Astrocyte of the cerebellum (primary cell): Measurements from ENCODE around the gene RALGAPA1.

ENCODE experiments used
- DNase-seq: peaks from one replicate; pipeline ENCODE4 v3.0.0-alpha.2; 2011; ENCODE audit warnings: low read depth
- H3K4me3 ChIP-seq: 2 replicates; pipeline ENCODE4 v1.5.1; 2011; ENCODE audit warnings: mild to moderate bottlenecking, low read depth, low read length, moderate library complexity
- in situ Hi-C: cut with HindIII; loops from 2 replicates; pipeline ENCODE4 v1.10.0; 2017; ENCODE audit warnings: low sequenced_read_pairs
- TF ChIP-seq, protein P1 (sequence below): IDR thresholded peaks from 2 replicates; pipeline ENCODE4 v1.5.1; 2012; ENCODE audit warnings: low read length, low read depth, moderate library complexity, mild to moderate bottlenecking; ENCODE audit errors: missing control alignments

Gene RALGAPA1

DNA sequence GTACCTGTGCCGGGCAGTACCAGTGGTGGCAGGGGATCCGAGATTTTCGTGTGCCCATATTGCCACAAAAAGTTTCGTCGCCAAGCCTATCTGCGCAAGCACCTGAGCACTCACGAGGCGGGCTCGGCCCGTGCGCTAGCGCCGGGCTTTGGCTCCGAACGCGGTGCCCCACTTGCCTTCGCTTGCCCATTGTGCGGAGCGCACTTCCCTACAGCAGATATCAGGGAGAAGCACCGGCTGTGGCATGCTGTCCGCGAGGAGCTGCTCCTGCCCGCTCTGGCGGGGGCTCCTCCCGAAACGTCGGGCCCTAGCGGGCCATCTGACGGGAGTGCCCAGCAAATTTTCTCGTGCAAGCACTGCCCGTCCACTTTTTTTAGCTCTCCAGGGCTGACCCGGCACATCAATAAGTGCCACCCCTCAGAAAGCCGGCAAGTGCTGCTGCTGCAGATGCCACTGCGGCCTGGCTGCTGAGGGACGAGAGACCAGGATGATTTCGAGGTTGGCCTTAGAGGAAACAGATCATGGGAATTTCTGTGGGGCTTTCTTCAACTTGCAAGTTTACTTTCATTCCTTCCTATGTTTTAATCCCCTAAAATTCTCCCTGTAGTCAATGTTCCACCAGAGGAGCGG, 273.5 kb downstream of the RALGAPA1 start:
- H3K4me3 ChIP-seq: peak overlapping the region; percentile 55
- no peak for DNase-seq
- in situ Hi-C loops: no loop called here
- TF ChIP-seq, protein P1, sequence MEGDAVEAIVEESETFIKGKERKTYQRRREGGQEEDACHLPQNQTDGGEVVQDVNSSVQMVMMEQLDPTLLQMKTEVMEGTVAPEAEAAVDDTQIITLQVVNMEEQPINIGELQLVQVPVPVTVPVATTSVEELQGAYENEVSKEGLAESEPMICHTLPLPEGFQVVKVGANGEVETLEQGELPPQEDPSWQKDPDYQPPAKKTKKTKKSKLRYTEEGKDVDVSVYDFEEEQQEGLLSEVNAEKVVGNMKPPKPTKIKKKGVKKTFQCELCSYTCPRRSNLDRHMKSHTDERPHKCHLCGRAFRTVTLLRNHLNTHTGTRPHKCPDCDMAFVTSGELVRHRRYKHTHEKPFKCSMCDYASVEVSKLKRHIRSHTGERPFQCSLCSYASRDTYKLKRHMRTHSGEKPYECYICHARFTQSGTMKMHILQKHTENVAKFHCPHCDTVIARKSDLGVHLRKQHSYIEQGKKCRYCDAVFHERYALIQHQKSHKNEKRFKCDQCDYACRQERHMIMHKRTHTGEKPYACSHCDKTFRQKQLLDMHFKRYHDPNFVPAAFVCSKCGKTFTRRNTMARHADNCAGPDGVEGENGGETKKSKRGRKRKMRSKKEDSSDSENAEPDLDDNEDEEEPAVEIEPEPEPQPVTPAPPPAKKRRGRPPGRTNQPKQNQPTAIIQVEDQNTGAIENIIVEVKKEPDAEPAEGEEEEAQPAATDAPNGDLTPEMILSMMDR: no peak

DNA sequence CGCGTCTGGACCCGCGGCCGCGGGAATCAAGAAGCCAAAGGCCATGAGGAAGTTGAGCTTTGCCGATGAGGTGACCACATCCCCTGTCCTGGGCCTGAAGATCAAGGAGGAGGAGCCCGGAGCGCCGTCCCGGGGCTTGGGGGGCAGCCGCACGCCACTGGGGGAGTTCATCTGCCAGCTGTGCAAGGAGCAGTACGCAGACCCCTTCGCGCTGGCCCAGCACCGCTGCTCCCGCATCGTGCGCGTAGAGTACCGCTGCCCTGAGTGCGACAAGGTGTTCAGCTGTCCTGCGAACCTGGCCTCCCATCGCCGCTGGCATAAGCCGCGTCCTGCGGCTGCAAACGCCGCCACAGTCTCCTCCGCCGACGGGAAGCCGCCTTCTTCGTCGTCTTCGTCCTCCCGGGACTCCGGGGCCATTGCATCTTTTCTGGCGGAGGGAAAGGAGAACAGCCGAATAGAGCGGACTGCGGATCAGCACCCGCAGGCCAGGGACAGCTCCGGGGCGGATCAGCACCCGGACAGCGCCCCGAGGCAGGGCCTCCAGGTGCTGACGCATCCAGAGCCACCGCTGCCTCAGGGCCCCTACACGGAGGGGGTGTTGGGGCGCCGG, 274.1 kb downstream of the RALGAPA1 start:
- in situ Hi-C loops: no loop called here
- peak; percentile 26 for DNase-seq
- H3K4me3 ChIP-seq: peak overlapping the region; percentile 55
- TF ChIP-seq, protein P1: no peak

DNA sequence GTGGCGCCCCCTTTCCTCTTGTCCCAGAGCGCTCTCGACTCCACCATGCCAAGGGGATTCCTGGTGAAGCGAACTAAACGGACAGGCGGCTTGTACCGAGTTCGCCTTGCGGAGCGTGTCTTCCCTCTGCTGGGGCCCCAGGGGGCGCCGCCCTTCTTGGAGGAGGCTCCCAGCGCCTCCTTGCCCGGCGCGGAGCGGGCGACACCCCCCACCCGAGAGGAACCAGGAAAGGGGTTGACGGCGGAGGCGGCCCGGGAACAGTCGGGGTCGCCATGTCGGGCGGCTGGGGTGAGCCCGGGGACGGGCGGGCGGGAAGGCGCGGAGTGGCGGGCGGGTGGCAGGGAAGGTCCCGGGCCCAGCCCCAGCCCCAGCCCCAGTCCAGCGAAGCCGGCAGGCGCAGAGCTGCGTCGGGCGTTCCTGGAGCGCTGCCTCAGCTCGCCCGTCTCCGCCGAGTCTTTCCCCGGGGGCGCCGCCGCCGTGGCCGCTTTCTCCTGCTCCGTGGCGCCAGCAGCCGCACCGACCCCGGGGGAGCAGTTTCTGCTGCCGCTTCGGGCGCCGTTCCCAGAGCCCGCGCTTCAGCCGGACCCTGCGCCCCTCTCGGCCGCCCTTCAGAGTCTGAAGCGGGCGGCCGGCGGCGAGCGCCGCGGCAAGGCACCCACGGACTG, 274.8 kb downstream of the RALGAPA1 start:
- in situ Hi-C loops: no loop called here
- DNase-seq: no peak
- TF ChIP-seq, protein P1: no peak
- H3K4me3 ChIP-seq: peak overlapping the region; percentile 55

DNA sequence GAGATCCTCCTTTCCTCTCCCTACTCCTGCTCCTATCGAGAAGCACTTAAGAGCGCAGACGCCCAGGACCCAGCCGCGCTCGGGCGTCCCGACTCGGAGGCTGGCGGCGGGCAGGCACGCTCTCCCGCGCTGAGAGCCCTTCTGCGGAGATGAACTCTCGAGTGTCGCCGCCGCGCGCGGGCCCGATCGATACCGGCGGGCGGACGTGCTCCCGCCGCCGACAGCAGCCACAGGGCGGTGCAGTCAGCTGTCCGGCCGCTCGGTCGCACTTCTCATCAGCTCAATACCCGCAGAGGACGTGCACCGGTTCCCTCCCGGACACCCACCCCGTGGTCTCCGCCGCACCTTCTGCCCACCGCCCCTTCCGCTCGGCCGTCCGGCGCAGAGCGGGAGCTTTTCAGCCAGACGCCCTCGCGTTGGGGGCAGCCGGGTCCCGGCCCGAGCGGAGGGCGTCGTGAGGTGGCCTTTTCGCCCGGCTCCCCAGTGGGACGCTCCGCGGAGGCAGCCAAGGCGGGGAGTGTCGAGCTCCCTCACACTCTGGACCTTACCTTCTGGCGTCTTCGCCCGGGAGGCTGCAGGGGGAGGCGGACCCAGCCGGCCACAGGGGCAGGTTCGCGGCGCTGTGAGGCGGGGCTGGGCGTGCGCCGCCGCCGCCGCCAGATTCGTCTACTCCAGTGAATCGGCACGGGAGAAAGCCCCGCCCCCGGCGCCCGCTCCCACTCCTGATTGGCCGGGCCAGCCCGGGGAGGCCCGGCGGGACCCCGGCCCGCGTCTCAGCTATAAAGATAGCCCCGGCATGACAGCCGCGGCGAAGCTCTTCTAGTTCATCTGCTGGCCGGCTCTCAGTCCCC, 275.5 kb downstream of the RALGAPA1 start, which contains the start of gene INSM2:
Gene INSM2, plus strand, starts transcription at position 808 of the 851 bp plus-strand sequence. CDS start 89 bp downstream, outside the sequence.
- TF ChIP-seq, protein P1: peak; percentile 18
- peak within 1 kb of the TSS; percentile 55 for H3K4me3 ChIP-seq
- peak; percentile 8 for DNase-seq
- in situ Hi-C loops: no loop called here

DNA sequence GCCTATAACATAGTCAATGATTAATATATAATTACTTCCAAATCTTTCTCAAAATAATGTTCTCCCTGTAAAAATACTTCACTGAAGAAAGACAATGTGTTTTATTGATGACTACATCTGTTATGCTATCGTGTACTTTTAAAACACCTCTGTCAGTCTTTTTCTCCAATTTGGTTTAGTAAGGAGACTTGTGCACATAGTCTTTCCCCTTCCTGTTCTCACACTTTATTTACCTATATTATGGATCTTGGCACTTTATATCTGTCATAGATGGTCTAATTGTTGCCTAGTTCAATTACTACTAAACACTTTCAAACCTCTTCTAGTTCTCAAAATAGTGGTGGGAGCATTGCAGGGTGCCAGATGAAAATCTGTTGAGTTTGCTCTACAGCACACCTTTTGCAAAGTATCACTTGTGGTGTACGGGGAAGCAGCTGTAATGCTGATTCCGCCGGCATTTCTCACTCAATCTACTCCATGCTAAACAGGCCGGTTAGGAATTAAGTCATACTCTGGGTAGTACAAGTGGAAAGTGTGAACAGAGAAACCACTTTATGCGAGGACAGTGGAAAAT, 276.2 kb downstream of the RALGAPA1 start:
- DNase-seq: no peak
- peak overlapping the region; percentile 55 for H3K4me3 ChIP-seq
- TF ChIP-seq, protein P1: no peak
- in situ Hi-C loops: no loop called here
